Smooth muscle cell (in vitro differentiated cells): Measurements from ENCODE around the gene EBF3. TPM values are rescaled to one million over a fixed set of nuclear protein-coding genes. Genes with fewer than 3 reads are reported as not detected.

Source experiments
- DNase-seq: peaks from one replicate; lab custom pipeline; 2025; ENCODE audit not compliant: unreplicated experiment; lab: John Stamatoyannopoulos, UW
- H2AFZ ChIP-seq: fragments of 200-600 bp; sonication (generic); 2 replicates; pipeline ENCODE4 v1.6.0; 2016; ENCODE audit warnings: antibody characterized with exemption, low read depth, mild to moderate bottlenecking
- H3F3A ChIP-seq: fragments of 200-600 bp; sonication (generic); 2 replicates; pipeline ENCODE4 v1.6.0; 2017; ENCODE audit warnings: antibody characterized with exemption, low read depth
- H3K27ac ChIP-seq: fragments of 200-600 bp; sonication (generic); 2 replicates; pipeline ENCODE4 v1.5.1; 2016; ENCODE audit warnings: low read depth, mild to moderate bottlenecking
- H3K27me3 ChIP-seq: fragments of 200-600 bp; sonication (generic); 2 replicates; pipeline ENCODE4 v1.6.1; 2016; ENCODE audit warnings: low read depth, mild to moderate bottlenecking
- H3K36me3 ChIP-seq: fragments of 200-600 bp; sonication (generic); 2 replicates; pipeline ENCODE4 v1.5.1; 2016; ENCODE audit warnings: low read depth
- H3K4me1 ChIP-seq: fragments of 200-600 bp; sonication (generic); 2 replicates; pipeline ENCODE4 v1.5.1; 2016; ENCODE audit warnings: low read depth
- H3K4me2 ChIP-seq: fragments of 200-600 bp; sonication (generic); 2 replicates; pipeline ENCODE4 v1.6.0; 2016; ENCODE audit warnings: mild to moderate bottlenecking
- H3K4me3 ChIP-seq: fragments of 200-600 bp; sonication (generic); 2 replicates; pipeline ENCODE4 v1.5.1; 2016; ENCODE audit warnings: mild to moderate bottlenecking
- H3K79me2 ChIP-seq: fragments of 200-600 bp; sonication (generic); 2 replicates; pipeline ENCODE4 v1.6.0; 2016; ENCODE audit warnings: low read depth, mild to moderate bottlenecking
- H3K9ac ChIP-seq: fragments of 200-600 bp; sonication (generic); 2 replicates; pipeline ENCODE4 v1.6.0; 2016; ENCODE audit warnings: low read depth
- H3K9me3 ChIP-seq: fragments of 200-600 bp; sonication (generic); replicated peaks from 2 replicates; pipeline ENCODE4 v1.5.1; 2016; ENCODE audit warnings: low read depth
- H4K20me1 ChIP-seq: fragments of 200-600 bp; sonication (generic); 2 replicates; pipeline ENCODE4 v1.6.0; 2016; ENCODE audit warnings: low read depth
- CTCF ChIP-seq: fragments of 200-600 bp; sonication (generic); IDR thresholded peaks from 2 replicates; pipeline ENCODE4 v1.5.1; 2017; ENCODE audit warnings: borderline replicate concordance, mild to moderate bottlenecking, antibody characterized with exemption; ENCODE audit not compliant: insufficient read depth, poor library complexity, severe bottlenecking
- WGBS: methylation state at CpG from one replicate; pipeline ENCODE4 v1.1.7; 2016; ENCODE audit warnings: low lambda C conversion rate; 5-methylcytosine and 5-hydroxymethylcytosine counted together
- polyA plus RNA-seq: library from polyadenylated mRNA; unstranded; fragments of >200 nt; fragmentation: Nextera tagmentation; extraction: Ambion mirVana; gene quantifications from 2 replicates; pipeline ENCODE4 v1.2.1, GENCODE V29; 2016
- total RNA-seq: library from RNA; depleted of rRNA; stranded (reverse); fragments of >200 nt; gene quantifications from 2 replicates; pipeline ENCODE4 v1.2.3, GENCODE V29; 2014

EBF3 gene
- total and polyA plus RNA-seq, 2 experiments from 2014 or later = not detected

- TF ChIP-seq CTCF = no peak
- H3K4me1 ChIP-seq = peaks cover 6% of the 10 kb centered on the region
- no peak overlapping the region for H3K4me2 ChIP-seq
- no peaks in the 10 kb centered on the region for H3K27me3 ChIP-seq
- no peaks in the 10 kb centered on the region for H3K79me2 ChIP-seq
- H2AFZ ChIP-seq = no peak overlapping the region
- no peaks in the 10 kb centered on the region for H3F3A ChIP-seq
- no peaks in the 10 kb centered on the region for H3K9me3 ChIP-seq
- H3K36me3 ChIP-seq = no peaks in the 10 kb centered on the region
- no peak overlapping the region for H3K9ac ChIP-seq
- H3K4me3 ChIP-seq = no peak overlapping the region
- no peak overlapping the region for H3K27ac ChIP-seq
- DNase-seq = no peak
- H4K20me1 ChIP-seq = no peaks in the 10 kb centered on the region
- WGBS = 92% methylated on average over 14 of the region's 14 CpGs
Observed at GRCh38 chr10:129946859-129947258, 17.2 kb downstream of the EBF3 start.

- H3K9ac ChIP-seq = no peak overlapping the region
- no peaks in the 10 kb centered on the region for H4K20me1 ChIP-seq
- no peaks in the 10 kb centered on the region for H3K79me2 ChIP-seq
- no peak for TF ChIP-seq CTCF
- H3K36me3 ChIP-seq = no peaks in the 10 kb centered on the region
- DNase-seq = no peak
- no peak overlapping the region for H3K4me2 ChIP-seq
- no peak overlapping the region for H3K27ac ChIP-seq
- no peaks in the 10 kb centered on the region for H3F3A ChIP-seq
- peaks cover 6% of the 10 kb centered on the region for H3K4me1 ChIP-seq
- no peak overlapping the region for H3K4me3 ChIP-seq
- H3K27me3 ChIP-seq = no peaks in the 10 kb centered on the region
- WGBS = 83% methylated on average over 26 of the region's 26 CpGs
- no peaks in the 10 kb centered on the region for H3K9me3 ChIP-seq
- H2AFZ ChIP-seq = no peak overlapping the region
Observed at GRCh38 chr10:129945941-129946760, 17.9 kb downstream of the EBF3 start.

GRCh38 chr10:129945526-129945925 is 18.5 kb downstream of the EBF3 start:
- WGBS = 76% methylated on average over 8 of the region's 8 CpGs
- no peak for DNase-seq
- no peak overlapping the region for H2AFZ ChIP-seq
- no peak for TF ChIP-seq CTCF
- H3K9ac ChIP-seq = no peak overlapping the region
- no peak overlapping the region for H3K4me3 ChIP-seq
- H3K27me3 ChIP-seq = no peaks in the 10 kb centered on the region
- H3K79me2 ChIP-seq = no peaks in the 10 kb centered on the region
- H3F3A ChIP-seq = no peaks in the 10 kb centered on the region
- no peaks in the 10 kb centered on the region for H3K36me3 ChIP-seq
- peaks cover 5% of the 10 kb centered on the region for H3K4me1 ChIP-seq
- H3K4me2 ChIP-seq = no peak overlapping the region
- H4K20me1 ChIP-seq = no peaks in the 10 kb centered on the region
- H3K9me3 ChIP-seq = no peaks in the 10 kb centered on the region
- H3K27ac ChIP-seq = no peak overlapping the region

- Histone ChIP-seq H3K27me3 (no peaks in the 10 kb centered on the region), H3K27ac (no peak overlapping the region), H3K4me3 (no peak overlapping the region), H2AFZ (no peak overlapping the region), H3K9me3 (no peaks in the 10 kb centered on the region), H3K79me2 (no peaks in the 10 kb centered on the region), H3K36me3 (no peaks in the 10 kb centered on the region), H3K4me2 (no peak overlapping the region), H4K20me1 (no peaks in the 10 kb centered on the region), H3K4me1 (peaks cover under 1% of the 10 kb centered on the region), H3F3A (no peaks in the 10 kb centered on the region), H3K9ac (no peak overlapping the region)
- DNase-seq = no peak
- WGBS = 70% methylated on average over 5 of the region's 6 CpGs
- TF ChIP-seq CTCF = no peak
Observed at GRCh38 chr10:129945064-129945463, 19.0 kb downstream of the EBF3 start.
